G401.6 (cell line): ENCODE data around the gene DHX15.

Source experiments
- FAIRE-seq: peaks from 2 replicates; lab custom pipeline; 2012; peaks lifted over from hg19 to GRCh38; lab: Jason Lieb, UNC

DHX15 gene

DNA sequence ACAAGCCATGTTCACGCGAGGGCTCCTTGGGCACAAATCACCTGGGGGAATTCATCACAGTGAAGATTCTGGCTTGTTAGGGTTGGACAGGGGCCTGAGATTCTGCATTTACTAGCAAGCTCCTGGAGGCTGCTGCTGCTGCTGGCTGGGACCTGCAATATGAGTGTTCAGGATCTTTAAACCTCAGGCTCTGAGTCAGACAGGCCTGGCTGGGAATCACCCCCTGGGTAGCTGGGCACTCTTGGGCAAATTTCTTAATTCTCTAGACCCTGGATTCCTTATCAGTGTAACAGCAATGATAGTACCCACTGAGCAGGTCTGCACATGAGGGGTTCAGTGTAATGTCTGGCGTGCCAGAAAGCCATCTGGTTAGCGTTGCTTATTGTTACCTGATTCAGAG, 101.5 kb downstream of the DHX15 start:
- no peak for FAIRE-seq

DNA sequence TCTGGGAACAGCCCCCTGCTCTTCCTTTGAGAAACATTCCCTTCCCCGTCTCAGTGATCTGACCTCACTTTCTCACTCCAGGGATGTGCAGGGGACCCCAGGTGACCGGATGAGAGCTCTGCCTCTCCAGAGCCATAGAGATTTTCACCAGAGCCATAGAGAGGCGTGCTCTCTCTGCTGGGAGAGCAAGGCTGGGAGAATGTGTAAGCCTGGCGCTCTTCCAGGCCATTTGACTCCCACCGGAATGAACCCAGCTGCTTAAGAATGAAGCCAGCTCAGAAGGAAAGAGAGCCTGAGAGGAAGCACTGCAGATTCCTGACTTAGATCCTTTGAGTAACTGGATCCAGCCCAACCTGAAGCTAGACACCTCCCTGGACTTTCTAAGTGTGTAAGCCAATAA, 106.4 kb downstream of the DHX15 start:
- FAIRE-seq = no peak
